H1 (cell line): ENCODE results near the gene TSC22D4. TPM values are rescaled to one million over a fixed set of nuclear protein-coding genes. Genes with fewer than 3 reads are reported as not detected.

Experiments
- HDAC2 ChIP-seq, 2 experiments: fragments of 300-600 bp in 1 of 2; sonication (generic) in 1 of 2; IDR thresholded peaks; 2 replicates each; pipeline ENCODE4 v1.6.1; 2011 to 2012; ENCODE audit warnings: low read depth in 2 of 2, low read length in 2 of 2, mild to moderate bottlenecking in 2 of 2, moderate library complexity in 2 of 2, borderline replicate concordance in 1 of 2, inconsistent platforms in 1 of 2
- polyA plus RNA-seq, 7 experiments: library from polyadenylated mRNA; depleted of rRNA in 3 of 7; stranded (reverse) in 5 of 7; unstranded in 2 of 7; fragments of >200 nt in 5 of 7; fragments of 200-250 nt in 2 of 7; gene quantifications; 1 replicate in 5 of 7; 2 replicates in 1 of 7; 4 replicates in 1 of 7; pipeline versions ENCODE4 v1.2.1 to v1.2.3, GENCODE V29; 2011 to 2013; ENCODE audit warnings: missing spikeins in 2 of 7, mixed read lengths in 2 of 7
- total RNA-seq: library from RNA; stranded (reverse); fragmentation: NEBNext Ultra II Directional; extraction: Animal tissue kit (Norgen Biotek cat#: 25700); gene quantifications from 2 replicates; pipeline ENCODE4 v1.2.1, GENCODE V29; 2021

TSC22D4 gene
- total and polyA plus RNA-seq, 2 of the 8 experiments (the other 6 are each of a cell fraction or from before 2014, with no cell fraction given): 13.2 to 20.3 TPM

DNA sequence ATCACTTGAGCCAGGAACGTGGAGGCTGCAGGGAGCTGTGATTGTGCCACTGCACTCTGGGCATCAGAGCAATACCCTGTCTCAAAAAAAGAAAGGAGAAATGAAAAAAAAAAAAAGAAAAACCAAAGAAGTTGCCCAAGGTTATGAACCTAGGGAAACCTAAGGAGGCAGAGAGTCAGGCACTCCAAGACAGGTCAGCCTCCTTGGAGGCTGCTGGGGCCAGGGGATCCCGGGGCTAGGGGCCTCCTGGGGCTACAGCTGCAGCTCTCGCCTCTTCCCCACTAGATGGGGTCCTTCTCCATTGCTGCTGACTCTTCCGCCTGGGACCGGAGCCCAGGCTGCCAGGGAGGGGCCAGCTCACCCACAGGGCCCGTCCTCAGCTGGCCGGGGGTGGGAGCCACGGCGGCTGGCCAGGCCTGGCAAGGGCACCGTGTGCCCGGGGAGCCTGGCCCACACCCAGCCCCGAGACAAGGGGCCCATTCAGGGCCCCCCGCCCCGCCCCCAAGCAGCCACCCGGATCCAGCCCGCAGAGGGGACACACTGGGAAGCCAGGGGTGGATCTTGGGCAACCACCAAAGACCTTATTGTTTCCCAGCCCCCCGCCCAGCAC, 13.2 kb downstream of the TSC22D4 start (continued):
- TF ChIP-seq HDAC2 (IDR thresholded peaks at IDR 0.05; ENCODE audit: borderline replicate concordance in 1 of 2, low read depth in 2 of 2, low read length in 2 of 2): 0 out of 4 replicates have a peak, but pooled peaks of 1 of the 2 experiments have one; percentile 19
